Measurements from ENCODE around the gene NTN3. TPM values are rescaled to one million over a fixed set of nuclear protein-coding genes. Genes with fewer than 3 reads are reported as not detected.
A peak's percentile ranks its signal among the peaks of the same experiment; 100 is the strongest.
"Not testable (repeated sequence)": the region's sequence is repeated elsewhere in the genome, so short reads cannot be mapped to it uniquely, and the experiment has no call there.

The NTN3 gene
- total and polyA plus RNA-seq, 7 donors, result 0.01 to 0.20 (median 0.13) TPM; not detected in 3

DNA sequence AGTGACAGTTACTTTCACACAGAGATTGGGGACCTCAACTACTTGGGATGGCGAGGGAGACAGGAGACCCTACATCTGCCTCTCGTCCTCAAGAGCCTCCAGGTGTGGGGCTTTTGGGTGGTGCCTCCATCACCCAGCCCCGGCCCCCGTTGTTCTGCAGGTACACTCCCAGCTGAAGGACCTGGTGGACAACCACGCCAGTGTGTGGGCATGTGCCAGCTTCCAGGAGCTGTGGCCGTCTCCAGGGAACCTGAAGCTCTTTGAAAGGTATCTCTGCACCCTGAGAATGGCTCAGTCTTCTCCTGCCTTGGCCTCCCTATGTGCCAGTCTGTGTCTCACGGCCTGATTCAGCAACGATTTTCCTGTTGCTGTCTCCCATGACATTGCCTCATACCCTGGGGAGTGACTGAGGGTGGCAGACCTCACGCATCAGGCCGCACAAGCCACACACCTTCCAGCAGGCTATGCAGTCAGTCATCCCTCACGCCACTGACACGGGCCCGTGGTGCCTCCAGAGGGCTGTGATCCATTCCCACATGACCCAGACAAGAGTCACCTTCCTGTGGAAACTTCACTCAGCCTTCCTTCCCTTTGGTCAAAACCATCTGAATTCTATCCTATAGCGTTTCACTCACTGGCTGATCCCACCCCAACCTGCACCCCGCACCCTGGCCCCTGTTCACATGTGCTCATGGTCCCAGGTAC lies 38.1 kb upstream of the NTN3 start:
- WGBS, 3 donors, result 96 to 99% (median 96%) methylated on average over 15 of the region's 15 CpGs
- Histone ChIP-seq H3K27ac (no peak overlapping the region), H3K36me3 (ENCODE audit: insufficient read depth in 1 of 2, low read depth in 1 of 2) (peaks cover 0 to 33% of the 10 kb centered on the region in 2 donors), H3K4me1 (peaks cover 8% of the 10 kb centered on the region), H3K9me3 (no peaks in the 10 kb centered on the region), H3K4me3 (no peak overlapping the region), H3K27me3 (ENCODE audit: insufficient read depth in 3 of 3, low read length in 2 of 3) (no peaks in the 10 kb centered on the region)
- DNase-seq (no peak), ATAC-seq (no peak)
- TF ChIP-seq, protein P1, sequence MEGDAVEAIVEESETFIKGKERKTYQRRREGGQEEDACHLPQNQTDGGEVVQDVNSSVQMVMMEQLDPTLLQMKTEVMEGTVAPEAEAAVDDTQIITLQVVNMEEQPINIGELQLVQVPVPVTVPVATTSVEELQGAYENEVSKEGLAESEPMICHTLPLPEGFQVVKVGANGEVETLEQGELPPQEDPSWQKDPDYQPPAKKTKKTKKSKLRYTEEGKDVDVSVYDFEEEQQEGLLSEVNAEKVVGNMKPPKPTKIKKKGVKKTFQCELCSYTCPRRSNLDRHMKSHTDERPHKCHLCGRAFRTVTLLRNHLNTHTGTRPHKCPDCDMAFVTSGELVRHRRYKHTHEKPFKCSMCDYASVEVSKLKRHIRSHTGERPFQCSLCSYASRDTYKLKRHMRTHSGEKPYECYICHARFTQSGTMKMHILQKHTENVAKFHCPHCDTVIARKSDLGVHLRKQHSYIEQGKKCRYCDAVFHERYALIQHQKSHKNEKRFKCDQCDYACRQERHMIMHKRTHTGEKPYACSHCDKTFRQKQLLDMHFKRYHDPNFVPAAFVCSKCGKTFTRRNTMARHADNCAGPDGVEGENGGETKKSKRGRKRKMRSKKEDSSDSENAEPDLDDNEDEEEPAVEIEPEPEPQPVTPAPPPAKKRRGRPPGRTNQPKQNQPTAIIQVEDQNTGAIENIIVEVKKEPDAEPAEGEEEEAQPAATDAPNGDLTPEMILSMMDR (IDR thresholded peaks at IDR 0.05), result no peak
- intact Hi-C loops (cut with DNase I), result no loop called here

DNA sequence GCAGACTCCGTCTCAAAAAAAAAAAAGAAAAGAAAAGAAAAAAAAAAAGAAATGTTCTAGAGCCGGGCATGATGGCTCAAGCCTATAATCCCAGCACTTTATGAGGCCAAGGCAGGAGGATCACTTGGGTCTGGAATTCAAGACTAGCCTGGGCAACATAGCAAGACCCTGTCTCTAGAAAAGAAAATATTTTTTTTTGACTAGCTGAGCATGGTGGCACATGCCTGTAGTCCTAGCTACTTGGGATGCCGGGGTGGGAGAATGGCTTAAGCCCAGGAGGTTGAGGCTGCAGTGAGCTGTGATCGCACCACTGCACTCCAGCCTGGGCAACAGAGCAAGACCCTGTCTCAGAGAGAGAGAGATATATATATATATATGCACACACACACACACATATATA lies 35.9 kb upstream of the NTN3 start:
- H3K4me3 ChIP-seq; H3K27ac ChIP-seq; ATAC-seq; DNase-seq; H3K4me1 ChIP-seq; H3K9me3 ChIP-seq; H3K27me3 ChIP-seq (ENCODE audit: insufficient read depth in 3 of 3, low read length in 2 of 3); intact Hi-C loops (cut with DNase I): not testable (repeated sequence)
- WGBS, 3 donors, result 98 to 99% (median 98%) methylated on average over 3 to 4 of the region's 4 CpGs
- H3K36me3 ChIP-seq (ENCODE audit: insufficient read depth in 1 of 2, low read depth in 1 of 2), result peaks cover 0 to 36% of the 10 kb centered on the region in 2 donors

- intact Hi-C loops (cut with DNase I), result no loop called here
- no peak for DNase-seq
- Histone ChIP-seq H3K36me3 (ENCODE audit: insufficient read depth in 1 of 2, low read depth in 1 of 2) (peaks cover 0 to 36% of the 10 kb centered on the region in 2 donors), H3K27me3 (ENCODE audit: insufficient read depth in 3 of 3, low read length in 2 of 3) (no peaks in the 10 kb centered on the region), H3K9me3 (no peaks in the 10 kb centered on the region), H3K4me3 (no peak overlapping the region), H3K4me1 (no peaks in the 10 kb centered on the region), H3K27ac (no peak overlapping the region)
- ATAC-seq, result no peak
- WGBS, 3 donors, result 92 to 93% (median 93%) methylated on average over 9 of the region's 9 CpGs
- TF ChIP-seq, protein P1 (IDR thresholded peaks at IDR 0.05), result no peak
Measured at GRCh38 chr16:2436110-2436509, 35.0 kb upstream of the NTN3 start.

- 94 to 97% (median 96%) methylated on average over 24 of the region's 24 CpGs for WGBS, 3 donors
Measured at GRCh38 chr16:2437032-2437790, 33.9 kb upstream of the NTN3 start.

GRCh38 chr16:2438121-2438520 lies 33.0 kb upstream of the NTN3 start:
- Histone ChIP-seq H3K4me3 (no peak overlapping the region), H3K9me3 (no peaks in the 10 kb centered on the region), H3K27me3 (ENCODE audit: insufficient read depth in 3 of 3, low read length in 2 of 3) (no peaks in the 10 kb centered on the region), H3K36me3 (ENCODE audit: insufficient read depth in 1 of 2, low read depth in 1 of 2) (peaks cover 0 to 28% of the 10 kb centered on the region in 2 donors), H3K27ac (no peak overlapping the region), H3K4me1 (no peaks in the 10 kb centered on the region)
- TF ChIP-seq, protein P1 (IDR thresholded peaks at IDR 0.05), result no peak
- DNase-seq, result peak in 1 of 2 donors; percentile 24
- intact Hi-C loops (cut with DNase I), result no loop called here
- 93 to 97% (median 93%) methylated on average over 14 of the region's 14 CpGs for WGBS, 3 donors
- ATAC-seq, result no peak

More at GRCh38 chr16:2437032-2437790, 33.9 kb upstream of the NTN3 start:
- DNase-seq, result peak in 1 of 2 donors; percentile 44
- Histone ChIP-seq H3K36me3 (ENCODE audit: insufficient read depth in 1 of 2, low read depth in 1 of 2) (peaks cover 0 to 36% of the 10 kb centered on the region in 2 donors), H3K4me3 (no peak overlapping the region), H3K4me1 (no peaks in the 10 kb centered on the region), H3K9me3 (no peaks in the 10 kb centered on the region), H3K27ac (no peak overlapping the region), H3K27me3 (ENCODE audit: insufficient read depth in 3 of 3, low read length in 2 of 3) (no peaks in the 10 kb centered on the region)
- intact Hi-C loops (cut with DNase I), result no loop called here
- TF ChIP-seq, protein P1 (IDR thresholded peaks at IDR 0.05), result no peak
- ATAC-seq, result no peak
